Activated CD4-positive, alpha-beta T cell treated with anti-CD3 and anti-CD28 coated beads, Interleukin-10, Interleukin-2, amounts not matched to agents 100 ng/mL and 50 ng/mL, durations not matched to agents 16 hours and 8 hours (primary cell): ENCODE measurements around the gene NOBOX.
"Not testable (repeated sequence)": the region's sequence is repeated elsewhere in the genome, so short reads cannot be mapped to it uniquely, and the experiment has no call there.

Experiments used
- DNase-seq: peaks from one replicate; pipeline ENCODE4 v3.0.0-alpha.2; 2020

Gene NOBOX

GRCh38 chr7:144403649-144404061 lies at the start of gene NOBOX:
NOBOX (minus strand) TSS chr7:144403693.
- no peak for DNase-seq

GRCh38 chr7:144452064-144452463 lies 48.6 kb upstream of the NOBOX start:
- DNase-seq, result no peak

GRCh38 chr7:144445590-144445989 lies 42.1 kb upstream of the NOBOX start:
- no peak for DNase-seq

- no peak for DNase-seq
These were observed 36.3 kb upstream of the NOBOX start for GRCh38 chr7:144439717-144440205.

GRCh38 chr7:144438759-144439158 lies 35.3 kb upstream of the NOBOX start:
- no peak for DNase-seq

GRCh38 chr7:144437370-144438191 lies 34.1 kb upstream of the NOBOX start:
- DNase-seq, result peak; percentile 62

GRCh38 chr7:144436500-144436899 lies 33.0 kb upstream of the NOBOX start:
- DNase-seq, result no peak

GRCh38 chr7:144428431-144428830 lies 24.9 kb upstream of the NOBOX start:
- no peak for DNase-seq

GRCh38 chr7:144427539-144427938 lies 24.0 kb upstream of the NOBOX start:
- DNase-seq, result not testable (repeated sequence)

- not testable (repeated sequence) for DNase-seq
These were observed 15.4 kb upstream of the NOBOX start for GRCh38 chr7:144418931-144419330.

- DNase-seq, result no peak
These were observed 12.8 kb upstream of the NOBOX start for GRCh38 chr7:144416341-144416740.

- no peak for DNase-seq
These were observed 12.4 kb upstream of the NOBOX start for GRCh38 chr7:144415858-144416257.

GRCh38 chr7:144414815-144415214 lies 11.3 kb upstream of the NOBOX start:
- DNase-seq, result no peak

- DNase-seq, result no peak
These were observed 6.9 kb upstream of the NOBOX start for GRCh38 chr7:144410441-144410840.

- no peak for DNase-seq
These were observed 4.6 kb upstream of the NOBOX start for GRCh38 chr7:144408121-144408520.

GRCh38 chr7:144407266-144407931 lies 3.9 kb upstream of the NOBOX start:
- DNase-seq, result no peak

GRCh38 chr7:144404946-144405345 lies 1.5 kb upstream of the NOBOX start:
- no peak for DNase-seq

GRCh38 chr7:144403102-144403501 lies 391 bp downstream of the NOBOX start:
- no peak for DNase-seq

- DNase-seq, result no peak
These were observed 2.0 kb downstream of the NOBOX start for GRCh38 chr7:144401490-144401889.

GRCh38 chr7:144399946-144400345 lies 3.5 kb downstream of the NOBOX start:
- DNase-seq, result no peak

GRCh38 chr7:144398911-144399310 lies 4.6 kb downstream of the NOBOX start:
- no peak for DNase-seq

- DNase-seq, result no peak
These were observed 5.2 kb downstream of the NOBOX start for GRCh38 chr7:144398291-144398690.

GRCh38 chr7:144397086-144397485 lies 6.4 kb downstream of the NOBOX start:
- DNase-seq, result no peak

- DNase-seq, result peak; percentile 61
These were observed 11.7 kb downstream of the NOBOX start for GRCh38 chr7:144391823-144392255.
